CD4-positive, CD25-positive, alpha-beta regulatory T cell (primary cell): ENCODE data around the gene MRPS18C. TPM values are rescaled to one million over a fixed set of nuclear protein-coding genes. Genes with fewer than 3 reads are reported as not detected.

Experiments
- ATAC-seq, 2 donors: fragments of 150-1000 bp; cut with Tn5 transposase; one replicate each; pipeline ENCODE4 v1.10.0; 2021; ENCODE audit warnings: low read depth in 2 of 2, moderate number of reproducible peaks in 2 of 2, moderate library complexity in 1 of 2
- DNase-seq, 3 donors: peaks; one replicate each; pipeline versions ENCODE4 v3.0.0 to v3.0.0-alpha.2; 2012 to 2022; ENCODE audit warnings: mixed read lengths in 1 of 3
- H3K27ac ChIP-seq: one replicate; pipeline ENCODE4 v1.7.0; 2013; ENCODE audit warnings: mild to moderate bottlenecking, low read length; ENCODE audit not compliant: insufficient read depth, poor library complexity, severe bottlenecking
- H3K27me3 ChIP-seq: one replicate; pipeline ENCODE4 v1.7.0; 2013; ENCODE audit warnings: low read length; ENCODE audit not compliant: control insufficient read depth, insufficient read depth
- H3K36me3 ChIP-seq: one replicate; pipeline ENCODE4 v1.7.0; 2013; ENCODE audit warnings: mild to moderate bottlenecking, low read length, moderate library complexity; ENCODE audit not compliant: control insufficient read depth, insufficient read depth
- H3K4me1 ChIP-seq: 2 replicates; pipeline ENCODE4 v1.7.0; 2013; ENCODE audit warnings: mild to moderate bottlenecking, low read length; ENCODE audit not compliant: insufficient read depth, control insufficient read depth, poor library complexity, severe bottlenecking
- H3K4me3 ChIP-seq: one replicate; pipeline ENCODE4 v1.7.0; 2013; ENCODE audit warnings: low read depth, mild to moderate bottlenecking, low read length, moderate library complexity
- H3K9me3 ChIP-seq, 2 experiments: 1 replicate in 1 of 2; 2 replicates in 1 of 2; pipeline ENCODE4 v1.7.0; 2013; ENCODE audit warnings: low read length in 2 of 2, mild to moderate bottlenecking in 1 of 2, moderate library complexity in 1 of 2; ENCODE audit not compliant: control insufficient read depth in 2 of 2
- H3K27ac Mint-ChIP-seq, 3 donors: one replicate each; pipeline ENCODE4 v1.8.0; 2020 to 2022; ENCODE audit warnings: mild to moderate bottlenecking in 3 of 3, mixed read lengths in 3 of 3, moderate library complexity in 2 of 3
- H3K27me3 Mint-ChIP-seq: one replicate; pipeline ENCODE4 v1.8.0; 2022; ENCODE audit warnings: mild to moderate bottlenecking, mixed read lengths
- H3K36me3 Mint-ChIP-seq: one replicate; pipeline ENCODE4 v1.8.0; 2020; ENCODE audit warnings: mixed read lengths
- H3K4me1 Mint-ChIP-seq, 4 donors: one replicate each; pipeline ENCODE4 v1.8.0; 2020 to 2022; ENCODE audit warnings: mixed read lengths in 4 of 4, mild to moderate bottlenecking in 1 of 4
- H3K4me3 Mint-ChIP-seq, 4 donors: one replicate each; pipeline ENCODE4 v1.8.0; 2020 to 2022; ENCODE audit warnings: mild to moderate bottlenecking in 4 of 4, mixed read lengths in 4 of 4, moderate library complexity in 3 of 4
- H3K9me3 Mint-ChIP-seq, 7 donors: one replicate each; pipeline ENCODE4 v1.8.0; 2020 to 2022; ENCODE audit warnings: mixed read lengths in 7 of 7, mild to moderate bottlenecking in 3 of 7, moderate library complexity in 2 of 7
- polyA plus RNA-seq, 4 donors: library from polyadenylated mRNA; unstranded; fragments of 300-500 nt; fragmentation: Illumina TruSeq; gene quantifications; one replicate each; pipeline ENCODE4 v1.2.3, GENCODE V29; 2021
- total RNA-seq: library from RNA; stranded (reverse); gene quantifications from one replicate; pipeline ENCODE4 v1.2.3, GENCODE V29; 2022

MRPS18C gene
- total and polyA plus RNA-seq, 5 donors from 2014 or later, result 22.9 to 99.3 (median 82.8) TPM

DNA sequence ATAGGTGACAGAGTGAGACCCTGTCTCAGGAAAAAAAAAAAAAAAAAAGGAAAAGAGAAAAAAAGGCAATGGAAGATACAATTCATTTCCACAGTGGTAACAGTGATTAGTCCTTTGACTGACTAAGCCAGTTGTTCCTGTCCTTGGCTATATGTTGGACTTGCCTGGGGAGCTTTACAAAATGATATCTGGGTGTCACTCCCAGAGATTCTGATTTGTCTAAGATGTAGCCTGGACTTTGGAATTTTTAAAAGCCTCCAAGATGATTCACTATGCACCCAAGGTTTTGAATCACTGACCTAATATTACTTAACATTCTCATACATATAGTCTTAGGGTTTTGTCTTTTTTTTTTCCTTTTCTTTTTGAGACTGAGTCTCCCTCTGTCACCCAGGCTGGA, 17.1 kb upstream of the MRPS18C start:
- Histone ChIP-seq H3K4me1 (no peaks in the 10 kb centered on the region), H3K27me3 (no peaks in the 10 kb centered on the region), H3K36me3 (peaks cover 66% of the 10 kb centered on the region), H3K9me3 (no peaks in the 10 kb centered on the region), H3K27ac (no peak overlapping the region), H3K4me3 (no peak overlapping the region)
- H3K27ac Mint-ChIP-seq, result peak overlapping the region in 1 of 3 donors; percentile 77
- no peaks in the 10 kb centered on the region for H3K27me3 Mint-ChIP-seq
- no peak overlapping the region for H3K4me3 Mint-ChIP-seq
- no peaks in the 10 kb centered on the region for H3K9me3 Mint-ChIP-seq
- DNase-seq (no peak), ATAC-seq (no peak)
- peaks cover 38% of the 10 kb centered on the region for H3K36me3 Mint-ChIP-seq
- peaks cover 5 to 19% (median 8%) of the 10 kb centered on the region in 4 donors for H3K4me1 Mint-ChIP-seq

GRCh38 chr4:83440148-83440814, 15.6 kb upstream of the MRPS18C start:
- Mint-ChIP-seq H3K4me3 (no peak overlapping the region), H3K36me3 (peaks cover 41% of the 10 kb centered on the region), H3K4me1 (peaks cover 0 to 14% (median 10%) of the 10 kb centered on the region in 4 donors), H3K27me3 (no peaks in the 10 kb centered on the region), H3K27ac (no peak overlapping the region), H3K9me3 (no peaks in the 10 kb centered on the region)
- Histone ChIP-seq H3K4me3 (no peak overlapping the region), H3K27ac (no peak overlapping the region), H3K36me3 (peaks cover 75% of the 10 kb centered on the region), H3K27me3 (no peaks in the 10 kb centered on the region), H3K9me3 (no peaks in the 10 kb centered on the region), H3K4me1 (no peaks in the 10 kb centered on the region)
- ATAC-seq (no peak), DNase-seq (no peak)

GRCh38 chr4:83440899-83441298, 15.0 kb upstream of the MRPS18C start:
- H3K4me3 Mint-ChIP-seq, result no peak overlapping the region
- ATAC-seq (no peak), DNase-seq (no peak)
- no peaks in the 10 kb centered on the region for H3K9me3 ChIP-seq
- H3K9me3 Mint-ChIP-seq, result no peaks in the 10 kb centered on the region
- peaks cover 0 to 9% (median 8%) of the 10 kb centered on the region in 4 donors for H3K4me1 Mint-ChIP-seq
- no peaks in the 10 kb centered on the region for H3K27me3 ChIP-seq
- no peak overlapping the region for H3K27ac Mint-ChIP-seq
- H3K4me3 ChIP-seq, result no peak overlapping the region
- peaks cover 37% of the 10 kb centered on the region for H3K36me3 Mint-ChIP-seq
- no peaks in the 10 kb centered on the region for H3K4me1 ChIP-seq
- no peak overlapping the region for H3K27ac ChIP-seq
- H3K36me3 ChIP-seq, result peaks cover 78% of the 10 kb centered on the region
- H3K27me3 Mint-ChIP-seq, result no peaks in the 10 kb centered on the region

DNA sequence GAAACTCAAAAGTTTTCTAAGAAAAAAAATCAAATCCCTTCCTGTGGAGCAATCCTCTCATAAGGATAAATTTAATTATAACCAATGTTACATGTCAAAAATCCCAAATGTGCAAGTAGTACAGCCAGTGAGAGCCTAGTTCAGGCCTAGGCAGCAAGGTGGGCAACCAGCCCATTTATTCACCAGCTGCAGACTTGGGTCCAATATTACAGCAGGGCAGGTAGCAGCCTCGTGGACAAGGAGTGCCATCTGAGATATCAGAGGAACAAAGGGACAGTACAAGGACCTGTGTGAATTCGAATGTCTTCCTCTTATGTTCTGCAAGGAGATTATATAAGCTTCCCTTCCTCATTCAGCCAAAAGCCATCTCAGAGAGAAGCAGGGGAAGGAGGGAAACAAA, 6.8 kb upstream of the MRPS18C start:
- no peaks in the 10 kb centered on the region for H3K9me3 ChIP-seq
- Mint-ChIP-seq H3K27ac (peak overlapping the region in 1 of 3 donors; percentile 62), H3K4me3 (no peak overlapping the region), H3K36me3 (peaks cover 31% of the 10 kb centered on the region), H3K4me1 (peaks cover 27 to 35% (median 30%) of the 10 kb centered on the region in 4 donors), H3K9me3 (no peaks in the 10 kb centered on the region), H3K27me3 (no peaks in the 10 kb centered on the region)
- peaks cover 39% of the 10 kb centered on the region for H3K36me3 ChIP-seq
- no peaks in the 10 kb centered on the region for H3K27me3 ChIP-seq
- H3K27ac ChIP-seq, result no peak overlapping the region
- DNase-seq (no peak), ATAC-seq (no peak)
- no peak overlapping the region for H3K4me3 ChIP-seq
- H3K4me1 ChIP-seq, result peaks cover 6% of the 10 kb centered on the region

- H3K27ac ChIP-seq, result peak overlapping the region; percentile 99
- no peaks in the 10 kb centered on the region for H3K9me3 ChIP-seq
- H3K36me3 ChIP-seq, result peaks cover 38% of the 10 kb centered on the region
- no peaks in the 10 kb centered on the region for H3K27me3 Mint-ChIP-seq
- ATAC-seq (no peak), DNase-seq (peak in 1 of 3 donors; percentile 42)
- peak overlapping the region; percentile 97 to 100 (median 100) for H3K4me3 Mint-ChIP-seq
- peaks cover 41 to 75% (median 54%) of the 10 kb centered on the region in 4 donors for H3K4me1 Mint-ChIP-seq
- no peaks in the 10 kb centered on the region for H3K9me3 Mint-ChIP-seq
- peaks cover 32% of the 10 kb centered on the region for H3K4me1 ChIP-seq
- H3K27ac Mint-ChIP-seq, result peak overlapping the region; percentile 100
- no peaks in the 10 kb centered on the region for H3K27me3 ChIP-seq
- peak overlapping the region; percentile 93 for H3K4me3 ChIP-seq
- H3K36me3 Mint-ChIP-seq, result peaks cover 40% of the 10 kb centered on the region
These were observed 1.2 kb upstream of the MRPS18C start for GRCh38 chr4:83454686-83455085.

GRCh38 chr4:83456184-83456501, 285 bp downstream of the MRPS18C start:
- Mint-ChIP-seq H3K9me3 (no peaks in the 10 kb centered on the region), H3K27me3 (no peaks in the 10 kb centered on the region), H3K36me3 (peaks cover 37% of the 10 kb centered on the region), H3K4me3 (peak overlapping the region; percentile 97 to 100 (median 100)), H3K27ac (peak overlapping the region; percentile 100), H3K4me1 (peaks cover 38 to 71% (median 55%) of the 10 kb centered on the region in 4 donors)
- H3K4me1 ChIP-seq, result peaks cover 32% of the 10 kb centered on the region
- no peaks in the 10 kb centered on the region for H3K27me3 ChIP-seq
- DNase-seq (no peak), ATAC-seq (no peak)
- H3K4me3 ChIP-seq, result peak overlapping the region; percentile 93
- H3K36me3 ChIP-seq, result peaks cover 46% of the 10 kb centered on the region
- H3K27ac ChIP-seq, result peak overlapping the region; percentile 99
- H3K9me3 ChIP-seq, result no peaks in the 10 kb centered on the region

DNA sequence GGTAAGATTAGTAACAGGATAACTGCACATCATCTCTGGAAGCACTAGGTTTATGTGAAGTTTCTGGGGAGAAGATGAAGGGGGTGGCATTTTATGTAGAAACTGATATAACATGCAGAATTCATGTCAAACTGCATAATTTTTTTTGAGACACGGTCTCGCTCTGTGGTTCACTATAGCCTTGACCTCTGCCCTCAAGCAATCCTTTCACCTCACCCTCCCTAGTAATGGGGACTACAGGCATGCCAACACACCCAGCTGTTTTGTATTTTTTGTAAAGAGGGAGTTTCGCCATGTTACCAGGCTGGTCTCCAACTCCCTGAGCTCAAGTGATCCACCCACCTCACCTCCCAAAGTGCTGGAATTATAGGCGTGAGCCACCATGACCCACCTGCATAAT, 17.6 kb downstream of the MRPS18C start:
- ATAC-seq, result no peak
- H3K27me3 Mint-ChIP-seq, result no peaks in the 10 kb centered on the region
- peaks cover 30% of the 10 kb centered on the region for H3K36me3 Mint-ChIP-seq
- no peak for DNase-seq
- H3K27me3 ChIP-seq, result no peaks in the 10 kb centered on the region
- H3K4me3 Mint-ChIP-seq, result no peak overlapping the region
- H3K4me1 ChIP-seq, result no peaks in the 10 kb centered on the region
- peak overlapping the region in 1 of 3 donors; percentile 17 for H3K27ac Mint-ChIP-seq
- H3K4me1 Mint-ChIP-seq, result peaks cover 0 to 15% (median 8%) of the 10 kb centered on the region in 4 donors
- H3K4me3 ChIP-seq, result no peak overlapping the region
- H3K9me3 ChIP-seq, result no peaks in the 10 kb centered on the region
- H3K36me3 ChIP-seq, result peaks cover 18% of the 10 kb centered on the region
- H3K9me3 Mint-ChIP-seq, result no peaks in the 10 kb centered on the region
- H3K27ac ChIP-seq, result no peak overlapping the region

GRCh38 chr4:83473966-83474365, 18.1 kb downstream of the MRPS18C start:
- Mint-ChIP-seq H3K4me3 (no peak overlapping the region), H3K27ac (no peak overlapping the region), H3K36me3 (peaks cover 30% of the 10 kb centered on the region), H3K9me3 (no peaks in the 10 kb centered on the region), H3K4me1 (peaks cover 0 to 16% (median 12%) of the 10 kb centered on the region in 4 donors), H3K27me3 (no peaks in the 10 kb centered on the region)
- Histone ChIP-seq H3K27ac (no peak overlapping the region), H3K9me3 (no peaks in the 10 kb centered on the region), H3K36me3 (peaks cover 13% of the 10 kb centered on the region), H3K4me1 (no peaks in the 10 kb centered on the region), H3K4me3 (no peak overlapping the region), H3K27me3 (no peaks in the 10 kb centered on the region)
- no peak for ATAC-seq
- DNase-seq, result no peak
